GM12874 (cell line): Measurements from ENCODE around the gene LCMT1.

ENCODE experiments used
- TF ChIP-seq, protein P1 (sequence below): IDR thresholded peaks from 2 replicates; pipeline ENCODE4 v1.5.1; 2011; ENCODE audit warnings: low read depth, mild to moderate bottlenecking, control low read depth, low read length, moderate library complexity; ENCODE audit not compliant: insufficient read depth

LCMT1 gene

DNA sequence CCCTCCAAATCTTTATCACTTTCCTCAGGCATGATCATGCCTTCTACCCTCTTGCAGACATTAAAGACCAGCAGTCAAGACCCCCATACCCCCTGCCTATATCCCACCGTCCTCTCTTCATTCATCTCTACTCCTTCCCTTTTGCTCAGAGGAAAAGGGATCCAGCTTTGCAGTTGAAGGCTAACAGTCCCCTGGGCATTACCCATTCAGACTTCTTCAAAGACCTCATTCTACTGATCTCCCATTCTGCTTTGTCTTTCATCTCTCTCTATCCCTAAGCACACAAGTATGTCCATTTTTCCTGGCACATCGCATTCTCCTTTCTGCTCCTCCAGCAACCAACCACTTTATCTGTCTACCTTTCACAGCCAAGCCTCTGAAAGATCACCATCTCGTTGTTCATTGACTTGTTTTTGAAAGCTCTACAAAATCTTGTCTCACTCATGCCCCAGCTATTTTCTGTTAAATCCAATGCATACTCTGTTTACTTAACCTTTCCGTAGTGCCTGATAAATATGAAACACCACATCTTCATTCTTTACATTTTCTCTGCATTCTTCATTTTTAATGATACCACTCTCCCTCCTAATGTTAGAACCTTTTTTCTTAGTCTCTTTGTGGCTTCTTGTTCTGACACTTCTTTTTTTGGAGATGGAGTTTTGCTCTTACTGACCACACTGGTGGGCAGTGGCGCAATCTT is 14.1 kb upstream of the LCMT1 start:
- TF ChIP-seq, protein P1, sequence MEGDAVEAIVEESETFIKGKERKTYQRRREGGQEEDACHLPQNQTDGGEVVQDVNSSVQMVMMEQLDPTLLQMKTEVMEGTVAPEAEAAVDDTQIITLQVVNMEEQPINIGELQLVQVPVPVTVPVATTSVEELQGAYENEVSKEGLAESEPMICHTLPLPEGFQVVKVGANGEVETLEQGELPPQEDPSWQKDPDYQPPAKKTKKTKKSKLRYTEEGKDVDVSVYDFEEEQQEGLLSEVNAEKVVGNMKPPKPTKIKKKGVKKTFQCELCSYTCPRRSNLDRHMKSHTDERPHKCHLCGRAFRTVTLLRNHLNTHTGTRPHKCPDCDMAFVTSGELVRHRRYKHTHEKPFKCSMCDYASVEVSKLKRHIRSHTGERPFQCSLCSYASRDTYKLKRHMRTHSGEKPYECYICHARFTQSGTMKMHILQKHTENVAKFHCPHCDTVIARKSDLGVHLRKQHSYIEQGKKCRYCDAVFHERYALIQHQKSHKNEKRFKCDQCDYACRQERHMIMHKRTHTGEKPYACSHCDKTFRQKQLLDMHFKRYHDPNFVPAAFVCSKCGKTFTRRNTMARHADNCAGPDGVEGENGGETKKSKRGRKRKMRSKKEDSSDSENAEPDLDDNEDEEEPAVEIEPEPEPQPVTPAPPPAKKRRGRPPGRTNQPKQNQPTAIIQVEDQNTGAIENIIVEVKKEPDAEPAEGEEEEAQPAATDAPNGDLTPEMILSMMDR, result no peak

DNA sequence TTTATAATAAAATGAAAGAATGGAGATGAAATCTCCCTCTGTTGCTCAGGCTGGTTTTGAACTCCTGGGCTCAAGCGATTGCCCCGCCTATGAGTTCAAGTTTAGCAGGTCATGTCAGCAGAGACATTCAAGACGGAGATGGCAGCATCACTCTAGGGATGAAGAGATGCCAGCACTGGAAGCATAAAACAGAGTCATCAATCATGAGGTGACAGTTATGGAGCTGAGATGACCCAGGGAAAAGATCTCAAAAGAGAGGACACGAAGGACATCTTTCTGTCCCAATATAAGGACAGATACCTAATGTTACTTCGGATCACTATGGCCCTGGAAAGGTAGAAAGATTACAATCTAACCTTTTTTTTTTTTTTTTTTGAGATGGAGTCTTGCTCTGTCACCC is 11.0 kb upstream of the LCMT1 start:
- TF ChIP-seq, protein P1, result no peak

DNA sequence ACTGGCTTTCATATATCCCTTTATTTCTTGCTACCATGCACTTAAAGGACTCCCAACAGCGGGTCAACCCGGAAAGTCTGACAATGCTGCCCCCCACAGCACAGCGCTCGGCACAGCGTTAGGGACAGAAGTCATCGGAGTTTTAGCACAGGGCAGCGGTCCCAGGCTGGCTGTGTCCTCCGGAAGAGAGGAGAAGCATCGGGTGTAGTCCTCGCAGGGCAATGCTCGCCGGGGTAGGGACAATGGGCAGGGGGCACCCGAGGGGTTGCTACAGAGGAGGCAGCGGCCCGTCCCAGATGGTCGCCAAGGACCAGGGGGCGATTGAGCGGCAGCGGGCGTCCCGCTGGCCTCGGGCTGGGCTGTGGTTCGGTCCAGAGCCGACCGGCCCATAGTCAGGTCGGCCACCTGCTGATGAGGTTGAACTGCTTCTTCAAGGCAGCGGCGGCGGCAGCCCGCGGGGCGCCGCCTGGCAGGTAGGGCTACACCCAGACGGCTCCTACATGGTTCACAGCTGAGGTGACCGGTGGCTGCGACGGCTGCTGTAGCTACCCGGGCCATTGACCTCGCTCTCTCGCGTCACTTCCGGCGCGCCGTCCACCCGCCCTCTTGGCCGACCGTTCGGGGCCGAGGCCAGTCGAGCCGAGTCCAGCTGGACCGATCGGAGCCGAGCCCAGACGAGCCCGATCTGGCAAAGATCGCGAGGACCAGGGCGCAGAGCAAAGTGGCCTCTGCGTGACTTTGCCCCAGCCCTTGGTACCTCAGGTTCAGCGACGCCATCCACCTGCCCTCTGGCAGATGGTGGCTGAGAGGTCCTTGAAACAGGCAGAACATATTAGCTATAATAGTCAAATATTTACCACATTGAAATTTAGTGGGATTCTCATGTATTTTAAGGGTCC is 4.7 kb upstream of the LCMT1 start:
- TF ChIP-seq, protein P1, result peak; percentile 52

DNA sequence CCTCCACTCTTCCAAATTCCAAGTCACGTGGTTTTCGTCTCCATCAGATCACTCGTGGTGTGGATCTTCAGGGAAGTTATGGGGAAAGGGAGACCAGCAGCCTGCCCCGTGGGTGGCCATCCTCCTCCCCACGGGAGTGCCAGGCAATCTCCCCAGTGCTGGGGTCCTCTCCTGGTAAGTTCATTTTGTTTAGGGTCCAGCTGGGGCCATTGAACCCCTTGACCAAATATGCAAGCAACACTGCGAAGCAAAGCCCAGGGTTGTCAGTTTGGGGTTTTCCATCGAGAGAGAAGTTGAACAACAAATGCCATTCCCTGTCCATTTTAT is 4.1 kb upstream of the LCMT1 start:
- TF ChIP-seq, protein P1, result no peak

DNA sequence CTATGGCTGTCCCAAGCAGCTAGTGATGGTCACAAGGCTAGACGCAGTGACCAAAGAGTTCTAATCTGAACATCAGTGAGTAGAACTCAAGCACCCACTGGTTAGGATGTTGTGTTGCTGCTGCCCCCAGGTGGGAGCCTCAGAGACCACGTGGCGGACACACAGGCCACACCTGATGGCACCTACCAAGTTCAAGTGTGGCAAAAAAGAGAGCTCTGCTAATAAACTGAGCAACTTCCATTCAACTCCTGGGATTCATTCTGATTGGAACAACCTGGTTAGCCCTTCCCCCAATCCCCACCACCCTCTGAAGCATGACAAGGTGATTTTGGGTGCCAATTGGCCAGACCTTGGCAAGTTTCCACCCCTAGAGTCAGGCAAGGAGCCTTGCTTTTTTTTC is 3.5 kb upstream of the LCMT1 start:
- TF ChIP-seq, protein P1, result peak; percentile 45; the same call in 1 of the 2 replicates

DNA sequence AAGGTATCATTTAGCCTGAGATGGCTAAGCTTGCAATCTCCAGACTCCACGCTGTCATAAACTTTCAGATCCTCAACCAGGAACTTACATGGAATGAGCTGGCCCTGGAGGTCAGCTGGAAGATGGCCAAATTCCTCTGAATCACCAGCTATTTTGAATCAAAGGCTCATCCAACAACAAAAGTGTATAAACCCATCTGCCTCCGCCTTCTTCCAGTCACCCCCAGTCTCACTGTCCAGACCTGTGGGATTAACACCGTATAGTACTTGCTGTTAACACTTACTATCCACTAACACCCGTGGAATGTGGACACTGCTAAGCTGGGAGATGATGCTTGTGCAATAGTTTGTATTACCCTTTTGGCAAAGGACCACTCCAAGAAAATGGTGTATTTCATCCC is 1.9 kb upstream of the LCMT1 start:
- TF ChIP-seq, protein P1, result no peak

DNA sequence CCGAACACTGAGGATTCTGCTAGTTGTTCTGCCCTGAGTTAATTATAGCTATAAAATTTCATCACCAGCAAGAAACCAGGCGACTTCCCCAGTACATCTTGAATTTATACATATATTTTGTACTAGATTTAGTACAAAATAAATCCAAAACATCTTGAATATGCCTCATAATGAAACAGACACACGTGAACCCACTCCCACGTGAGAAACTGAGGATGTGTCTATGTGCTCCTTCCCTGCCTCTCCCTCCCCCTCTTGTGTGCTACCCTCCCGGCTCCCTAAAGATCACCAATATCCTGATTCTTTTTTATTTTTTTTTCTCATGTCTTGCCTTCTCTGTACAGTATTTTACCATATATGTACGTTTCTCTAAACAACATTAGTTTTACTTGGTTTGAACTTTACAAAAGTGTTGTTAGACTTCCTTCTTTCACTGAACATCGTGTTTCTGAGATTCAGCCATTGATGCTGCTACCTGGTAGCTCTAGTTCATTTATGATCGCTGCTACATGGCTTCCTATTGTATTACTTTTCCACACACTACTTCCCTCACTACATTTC is 1.1 kb upstream of the LCMT1 start:
- TF ChIP-seq, protein P1, result no peak
